ENCODE measurements around the gene POLRMT.

POLRMT gene

DNA sequence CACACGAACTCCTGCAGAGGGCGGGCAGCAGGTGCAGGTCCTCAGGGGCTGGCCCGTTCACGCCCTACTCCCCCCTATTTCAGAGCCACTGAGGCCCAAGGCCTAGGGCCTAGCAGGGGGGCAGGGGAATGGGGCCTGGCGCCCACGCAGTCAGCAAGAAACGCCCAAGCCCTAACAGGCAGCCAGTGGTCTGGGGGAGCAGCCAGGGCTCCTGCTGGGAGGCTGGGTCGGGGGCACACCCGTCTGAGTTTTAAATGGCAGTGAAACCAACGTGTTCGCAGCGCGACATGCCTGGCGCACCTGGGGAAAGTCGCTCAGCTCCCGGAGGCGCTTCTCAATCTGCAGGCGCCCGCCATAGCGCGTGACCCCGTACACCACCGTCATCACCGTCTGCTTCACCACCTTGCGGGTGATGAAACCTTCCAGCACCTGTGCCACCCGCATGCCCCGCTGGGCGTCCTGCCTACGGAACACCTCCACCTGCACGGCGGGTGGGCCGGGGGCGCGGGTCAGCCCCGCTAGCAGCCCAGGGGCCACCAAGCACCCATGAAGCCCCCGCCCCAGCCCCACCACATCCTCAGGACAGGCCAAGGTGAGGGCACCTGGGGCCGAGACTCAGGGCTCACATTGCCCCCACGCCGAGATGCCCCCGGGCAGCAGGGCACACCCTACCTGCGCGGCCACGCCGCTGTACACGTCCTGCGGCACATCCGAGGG lies 13.9 kb downstream of the POLRMT start:
- Histone ChIP-seq H3K9me3 (ENCODE audit: control insufficient read depth, insufficient read depth, low read depth, low read length) (no peaks in the 10 kb centered on the region), H3K4me1 (ENCODE audit: control insufficient read depth, insufficient read depth, low read length) (no peaks in the 10 kb centered on the region), H3K4me3 (ENCODE audit: low read depth, low read length) (no peak overlapping the region), H3K27ac (ENCODE audit: extremely low read depth, low read depth, low read length) (no peak overlapping the region), H3K36me3 (ENCODE audit: control insufficient read depth in 2 of 2, insufficient read depth in 1 of 2, low read length in 2 of 2) (peaks cover 0 to 76% of the 10 kb centered on the region in 2 experiments; a peak in 1 of 3 replicates)
- TF ChIP-seq, protein P1, sequence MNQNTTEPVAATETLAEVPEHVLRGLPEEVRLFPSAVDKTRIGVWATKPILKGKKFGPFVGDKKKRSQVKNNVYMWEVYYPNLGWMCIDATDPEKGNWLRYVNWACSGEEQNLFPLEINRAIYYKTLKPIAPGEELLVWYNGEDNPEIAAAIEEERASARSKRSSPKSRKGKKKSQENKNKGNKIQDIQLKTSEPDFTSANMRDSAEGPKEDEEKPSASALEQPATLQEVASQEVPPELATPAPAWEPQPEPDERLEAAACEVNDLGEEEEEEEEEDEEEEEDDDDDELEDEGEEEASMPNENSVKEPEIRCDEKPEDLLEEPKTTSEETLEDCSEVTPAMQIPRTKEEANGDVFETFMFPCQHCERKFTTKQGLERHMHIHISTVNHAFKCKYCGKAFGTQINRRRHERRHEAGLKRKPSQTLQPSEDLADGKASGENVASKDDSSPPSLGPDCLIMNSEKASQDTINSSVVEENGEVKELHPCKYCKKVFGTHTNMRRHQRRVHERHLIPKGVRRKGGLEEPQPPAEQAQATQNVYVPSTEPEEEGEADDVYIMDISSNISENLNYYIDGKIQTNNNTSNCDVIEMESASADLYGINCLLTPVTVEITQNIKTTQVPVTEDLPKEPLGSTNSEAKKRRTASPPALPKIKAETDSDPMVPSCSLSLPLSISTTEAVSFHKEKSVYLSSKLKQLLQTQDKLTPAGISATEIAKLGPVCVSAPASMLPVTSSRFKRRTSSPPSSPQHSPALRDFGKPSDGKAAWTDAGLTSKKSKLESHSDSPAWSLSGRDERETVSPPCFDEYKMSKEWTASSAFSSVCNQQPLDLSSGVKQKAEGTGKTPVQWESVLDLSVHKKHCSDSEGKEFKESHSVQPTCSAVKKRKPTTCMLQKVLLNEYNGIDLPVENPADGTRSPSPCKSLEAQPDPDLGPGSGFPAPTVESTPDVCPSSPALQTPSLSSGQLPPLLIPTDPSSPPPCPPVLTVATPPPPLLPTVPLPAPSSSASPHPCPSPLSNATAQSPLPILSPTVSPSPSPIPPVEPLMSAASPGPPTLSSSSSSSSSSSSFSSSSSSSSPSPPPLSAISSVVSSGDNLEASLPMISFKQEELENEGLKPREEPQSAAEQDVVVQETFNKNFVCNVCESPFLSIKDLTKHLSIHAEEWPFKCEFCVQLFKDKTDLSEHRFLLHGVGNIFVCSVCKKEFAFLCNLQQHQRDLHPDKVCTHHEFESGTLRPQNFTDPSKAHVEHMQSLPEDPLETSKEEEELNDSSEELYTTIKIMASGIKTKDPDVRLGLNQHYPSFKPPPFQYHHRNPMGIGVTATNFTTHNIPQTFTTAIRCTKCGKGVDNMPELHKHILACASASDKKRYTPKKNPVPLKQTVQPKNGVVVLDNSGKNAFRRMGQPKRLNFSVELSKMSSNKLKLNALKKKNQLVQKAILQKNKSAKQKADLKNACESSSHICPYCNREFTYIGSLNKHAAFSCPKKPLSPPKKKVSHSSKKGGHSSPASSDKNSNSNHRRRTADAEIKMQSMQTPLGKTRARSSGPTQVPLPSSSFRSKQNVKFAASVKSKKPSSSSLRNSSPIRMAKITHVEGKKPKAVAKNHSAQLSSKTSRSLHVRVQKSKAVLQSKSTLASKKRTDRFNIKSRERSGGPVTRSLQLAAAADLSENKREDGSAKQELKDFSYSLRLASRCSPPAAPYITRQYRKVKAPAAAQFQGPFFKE (tag by site-specific recombination; IDR thresholded peaks at IDR 0.05; ENCODE audit: borderline replicate concordance) = no peak
- TF ChIP-seq ZNF501 (tag by site-specific recombination; IDR thresholded peaks at IDR 0.05) = no peak
- TF ChIP-seq ZFP37 (tag by site-specific recombination; IDR thresholded peaks at IDR 0.05) = no peak
- TF ChIP-seq HIC1 (tag by site-specific recombination; IDR thresholded peaks at IDR 0.05) = 0 out of 2 replicates have a peak, but pooled peaks have one; percentile 34
- no peak for TF ChIP-seq ZNF280D (tag by site-specific recombination; IDR thresholded peaks at IDR 0.05)
- TF ChIP-seq ZNF707 (tag by site-specific recombination; IDR thresholded peaks at IDR 0.05) = no peak
- no peak for TF ChIP-seq ZBTB1 (tag by site-specific recombination; IDR thresholded peaks at IDR 0.05)
- no peak for TF ChIP-seq ZNF529 (tag by site-specific recombination; IDR thresholded peaks at IDR 0.05; ENCODE audit: insufficient replicate concordance)
- TF ChIP-seq ZBTB20 (tag by site-specific recombination; IDR thresholded peaks at IDR 0.05) = no peak
- CTCF ChIA-PET = no interaction called here
- POLR2A ChIA-PET = interaction anchor here (0.6 kb wide), 1 partner anchor 43 kb away, joined by 4 read pairs; the partner anchor contains the start of gene RNF126

DNA sequence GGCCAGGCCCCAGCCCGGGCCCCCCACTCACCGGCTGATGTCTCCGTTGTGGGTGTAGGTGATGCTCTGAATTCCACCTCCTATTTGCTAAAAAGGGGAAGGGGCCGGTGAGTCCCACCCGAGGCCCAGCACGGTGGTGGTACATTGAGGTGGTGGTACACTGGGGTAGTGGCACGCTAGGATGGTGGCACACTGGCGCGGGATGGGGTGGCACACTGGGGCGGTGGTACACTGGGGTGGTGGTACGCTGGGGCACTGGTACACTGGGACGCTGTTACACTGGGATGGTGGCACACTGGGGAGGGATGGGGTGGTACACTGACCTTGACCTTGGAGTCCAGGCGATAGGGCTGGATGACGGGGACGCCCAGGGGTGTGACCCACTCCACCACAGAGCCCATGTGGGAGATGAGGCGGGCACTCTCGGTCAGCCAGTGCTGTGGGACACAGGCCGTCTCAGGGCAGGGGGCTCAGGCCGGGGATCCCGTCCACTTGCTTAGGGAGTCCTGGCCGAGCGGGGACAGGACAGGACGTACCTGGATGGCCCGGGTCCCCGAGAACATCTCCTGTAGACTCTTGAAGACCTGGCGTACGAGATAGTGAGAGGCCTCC lies 14.6 kb downstream of the POLRMT start:
- POLR2A ChIA-PET = no interaction called here
- Histone ChIP-seq H3K4me1 (ENCODE audit: control insufficient read depth, insufficient read depth, low read length) (no peaks in the 10 kb centered on the region), H3K9me3 (ENCODE audit: control insufficient read depth, insufficient read depth, low read depth, low read length) (no peaks in the 10 kb centered on the region), H3K36me3 (ENCODE audit: control insufficient read depth in 2 of 2, insufficient read depth in 1 of 2, low read length in 2 of 2) (peaks cover 0 to 76% of the 10 kb centered on the region in 2 experiments; a peak in 1 of 3 replicates), H3K27ac (ENCODE audit: extremely low read depth, low read depth, low read length) (no peak overlapping the region), H3K4me3 (ENCODE audit: low read depth, low read length) (no peak overlapping the region)
- CTCF ChIA-PET = no interaction called here
- TF ChIP-seq ZNF785 (tag by site-specific recombination; IDR thresholded peaks at IDR 0.05) (no peak), ZBTB11 (tag by site-specific recombination; conservative IDR thresholded peaks at IDR 0.05; ENCODE audit: low read depth) (no peak), ZNF16 (tag by site-specific recombination; IDR thresholded peaks at IDR 0.05; ENCODE audit: low read depth) (no peak), ZNF639 (tag by site-specific recombination; IDR thresholded peaks at IDR 0.05) (no peak), ZBTB6 (tag by site-specific recombination; IDR thresholded peaks at IDR 0.05) (no peak), REPIN1 (tag by site-specific recombination; IDR thresholded peaks at IDR 0.05; ENCODE audit: low read depth) (no peak)
